Activated CD4-positive, CD25-positive, alpha-beta regulatory T cell treated with anti-CD3 and anti-CD28 coated beads, Interleukin-2, amount 50 U/mL, for 24 hours (primary cell): ENCODE data around the gene MOB3A.
A peak's percentile ranks its signal among the peaks of the same experiment; 100 is the strongest.
"Not testable (repeated sequence)": the region's sequence is repeated elsewhere in the genome, so short reads cannot be mapped to it uniquely, and the experiment has no call there.

Source experiments
- ATAC-seq, 2 donors: fragments of 150-1000 bp; cut with Tn5 transposase; one replicate each; pipeline ENCODE4 v1.10.0; 2021; ENCODE audit warnings: mild to moderate bottlenecking in 1 of 2, moderate library complexity in 1 of 2

The MOB3A gene

DNA sequence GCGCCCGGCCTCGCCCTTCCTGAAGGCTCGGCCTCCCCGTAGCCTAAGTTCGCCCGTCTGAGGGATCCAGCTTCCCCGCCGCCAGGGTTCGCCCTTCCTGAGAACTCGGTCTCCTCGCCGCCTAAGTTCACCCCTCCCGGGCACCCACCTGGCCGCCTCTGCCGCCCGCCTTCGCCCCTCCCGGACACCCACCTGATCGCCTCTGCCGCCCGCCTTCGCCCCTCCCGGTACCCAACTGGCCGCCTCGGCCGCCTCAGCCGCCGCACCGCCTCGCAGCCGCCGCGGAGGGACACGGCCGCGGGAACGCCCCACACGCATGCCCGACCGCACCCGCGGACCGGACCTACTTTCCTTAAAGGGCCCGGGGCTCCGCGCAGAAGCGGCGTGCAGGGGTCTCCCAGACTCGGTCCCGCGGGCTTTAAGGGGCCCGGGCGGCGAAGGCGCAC, at the start of gene MOB3A:
Gene MOB3A (minus strand): TSS at position 293 of the 446 bp plus-strand sequence. CDS start 17,766 bp downstream, outside the sequence.
- ATAC-seq, result peak; percentile 53 to 55

DNA sequence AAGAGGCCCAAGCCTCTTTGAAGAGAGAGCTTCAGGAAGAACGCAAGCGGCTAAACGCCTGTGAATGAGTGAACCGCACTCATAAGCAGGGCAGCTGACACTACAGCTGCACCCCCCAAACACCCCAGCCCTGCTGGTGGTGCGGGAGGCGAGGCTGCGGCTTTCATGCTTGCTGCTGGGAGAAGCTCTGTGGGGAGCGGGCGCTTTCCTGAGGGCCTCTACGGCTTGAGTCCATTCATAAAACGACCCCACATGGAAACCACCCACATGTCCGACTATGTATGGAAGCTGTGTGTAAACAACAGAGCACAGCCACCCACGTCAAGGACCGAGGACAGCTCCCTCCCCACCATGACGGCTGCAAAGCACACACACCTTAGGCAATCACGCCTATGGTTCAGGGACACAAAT, 49.7 kb upstream of the MOB3A start:
- ATAC-seq, result no peak

DNA sequence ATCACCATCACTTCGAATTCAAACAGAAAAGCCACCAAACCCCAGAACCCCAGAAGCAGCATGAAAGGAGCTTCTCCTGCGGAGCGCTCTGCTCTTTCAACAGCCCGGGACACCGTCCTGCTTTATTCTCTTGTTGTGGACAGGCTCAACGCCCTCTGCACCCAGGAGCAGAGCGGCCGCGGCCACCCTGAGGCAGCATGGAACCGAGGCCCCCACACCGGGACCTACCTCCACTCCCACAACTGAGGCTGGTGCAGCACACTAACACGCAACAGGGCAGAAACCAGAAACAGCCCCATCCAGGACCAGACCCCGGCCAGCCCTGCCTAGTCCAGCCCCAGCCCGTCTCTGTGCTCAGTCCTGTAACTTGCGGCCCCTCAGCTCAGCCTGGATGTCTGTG, 48.1 kb upstream of the MOB3A start:
- no peak for ATAC-seq

DNA sequence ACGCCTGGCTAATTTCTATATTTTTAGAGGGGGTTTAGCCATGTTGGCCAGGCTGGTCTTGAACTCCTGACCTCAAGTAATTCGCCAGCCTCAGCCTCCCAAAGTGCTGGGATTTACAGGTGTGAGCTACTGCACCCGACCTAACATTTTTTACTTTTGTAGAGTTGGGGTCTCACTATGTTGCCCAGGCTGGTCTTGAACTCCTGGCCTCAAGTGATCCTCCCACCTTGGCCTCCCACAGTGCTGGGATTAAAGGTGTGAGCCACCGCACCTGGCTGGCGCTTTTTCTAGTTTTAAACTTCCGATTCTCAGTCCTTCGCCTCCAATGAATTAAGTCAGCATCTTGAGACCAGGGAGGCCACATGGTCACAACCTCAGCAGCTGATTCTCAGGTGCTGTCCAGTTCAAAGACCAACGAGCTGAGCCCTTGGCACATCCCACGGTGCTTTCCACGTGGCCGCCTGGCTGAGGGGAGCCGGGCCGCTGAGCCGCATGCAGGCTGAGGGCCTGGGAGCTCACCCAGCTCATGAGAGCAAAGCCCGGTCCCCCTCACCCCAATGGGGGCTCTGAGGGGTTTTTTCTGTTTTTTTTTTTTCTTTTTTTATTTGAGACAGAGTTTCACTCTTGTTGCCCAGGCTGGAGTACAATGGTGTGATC, 46.2 kb upstream of the MOB3A start:
- no peak for ATAC-seq

DNA sequence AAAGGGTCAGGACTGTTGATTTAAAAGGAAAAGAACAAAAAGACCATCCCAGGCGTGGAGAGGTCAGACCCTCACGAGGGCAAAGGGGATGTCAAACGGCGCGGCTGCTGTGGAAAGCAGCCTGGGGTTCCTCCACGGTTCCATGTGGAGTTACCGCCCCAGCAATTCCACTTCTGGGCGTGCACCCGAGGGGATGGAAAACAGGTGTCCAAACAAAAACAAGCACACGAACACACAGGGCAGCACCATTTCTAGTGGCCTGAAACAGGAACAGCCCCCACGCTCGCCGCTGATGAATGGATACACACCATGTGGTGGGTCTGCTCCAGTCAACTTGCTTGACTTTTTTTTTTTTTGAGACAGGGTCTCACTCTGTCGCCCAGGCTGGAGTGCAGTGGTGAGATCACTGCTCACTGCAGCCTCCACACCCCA, 44.0 kb upstream of the MOB3A start:
- no peak for ATAC-seq

DNA sequence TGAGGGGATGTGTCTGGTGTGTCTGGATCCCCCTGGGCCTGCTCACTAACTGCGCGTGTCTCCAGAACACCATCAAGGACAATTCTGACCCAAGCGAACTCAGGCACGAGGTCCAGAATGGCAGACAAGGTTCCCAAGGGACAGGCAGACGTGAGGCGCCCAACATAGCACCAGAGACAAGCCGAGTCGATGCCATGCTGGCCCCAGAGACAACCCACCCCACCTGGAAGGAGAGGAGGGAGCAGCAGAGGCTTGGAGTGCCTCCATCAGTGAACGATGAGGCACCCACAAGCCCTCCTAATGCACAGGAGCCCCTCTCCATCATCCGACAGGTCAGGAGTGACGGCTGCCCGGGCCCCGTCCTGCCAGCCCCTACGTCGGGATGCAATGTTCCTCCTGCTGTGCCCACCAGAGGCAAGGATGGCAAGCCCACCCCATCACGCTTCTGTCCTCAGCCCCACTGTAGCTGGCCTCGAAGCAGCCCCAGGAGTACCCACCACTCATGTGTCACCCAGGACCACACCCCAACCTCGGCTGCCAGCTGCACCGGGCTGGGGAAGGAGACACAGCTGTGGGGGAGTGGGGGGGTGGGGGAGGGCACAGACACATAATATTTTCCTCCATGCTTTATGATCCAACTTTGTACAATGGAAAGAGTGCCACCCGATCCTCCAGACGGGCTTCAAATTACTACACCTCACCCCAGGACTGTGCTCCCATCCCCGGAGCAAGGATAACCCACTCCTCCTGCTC, 43.4 kb upstream of the MOB3A start:
- no peak for ATAC-seq

DNA sequence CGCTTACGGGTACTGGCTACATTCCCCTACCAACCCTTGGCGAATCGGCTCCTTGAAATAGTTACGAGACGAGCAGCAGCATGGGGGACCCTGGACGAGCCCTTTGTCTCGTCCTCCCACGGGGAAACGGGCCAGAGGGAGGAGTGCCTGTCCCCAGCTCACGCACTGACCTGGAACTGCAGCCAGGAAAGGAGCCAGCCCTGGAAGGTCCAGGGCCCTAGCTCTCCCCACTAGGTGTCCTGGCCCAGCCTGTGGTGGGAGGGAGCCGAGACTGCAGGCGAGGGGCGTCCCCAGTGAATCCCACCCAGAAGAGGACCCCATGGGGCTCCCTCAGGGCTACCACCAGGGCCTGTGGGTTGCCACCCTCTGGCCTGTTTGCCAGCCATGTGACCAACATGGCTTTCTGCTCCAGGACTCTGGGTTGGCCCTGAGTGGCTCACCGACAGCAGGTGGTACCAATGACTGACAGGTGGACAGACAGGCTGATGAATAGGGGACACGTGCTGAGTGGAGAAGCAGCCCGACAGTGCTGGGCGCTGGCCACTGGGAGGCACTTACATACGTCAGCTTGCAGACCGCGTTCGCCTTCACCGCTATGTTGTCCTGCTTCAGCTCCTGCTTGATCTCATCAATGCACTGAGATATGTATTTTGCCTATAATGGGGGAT, 42.1 kb upstream of the MOB3A start:
- no peak for ATAC-seq

DNA sequence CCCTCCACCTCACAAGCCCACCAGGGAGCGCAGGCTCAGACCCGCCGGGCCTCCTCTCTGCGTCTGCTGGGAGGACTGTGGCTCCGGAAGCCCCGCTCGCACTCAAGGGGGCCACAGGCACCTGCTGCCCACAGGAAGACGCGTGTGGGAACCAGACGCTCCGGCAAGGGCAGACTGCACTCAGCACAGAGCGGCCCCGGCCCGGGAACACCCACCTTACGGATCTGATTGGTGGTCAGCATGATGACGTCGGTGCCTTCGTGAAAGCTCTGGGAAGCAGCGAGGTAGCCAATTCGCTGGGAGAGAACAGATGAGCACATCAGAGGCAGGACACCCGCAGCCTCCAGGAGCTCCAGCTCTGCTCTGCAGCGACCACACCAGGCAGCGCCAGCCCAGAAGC, 40.7 kb upstream of the MOB3A start:
- no peak for ATAC-seq

DNA sequence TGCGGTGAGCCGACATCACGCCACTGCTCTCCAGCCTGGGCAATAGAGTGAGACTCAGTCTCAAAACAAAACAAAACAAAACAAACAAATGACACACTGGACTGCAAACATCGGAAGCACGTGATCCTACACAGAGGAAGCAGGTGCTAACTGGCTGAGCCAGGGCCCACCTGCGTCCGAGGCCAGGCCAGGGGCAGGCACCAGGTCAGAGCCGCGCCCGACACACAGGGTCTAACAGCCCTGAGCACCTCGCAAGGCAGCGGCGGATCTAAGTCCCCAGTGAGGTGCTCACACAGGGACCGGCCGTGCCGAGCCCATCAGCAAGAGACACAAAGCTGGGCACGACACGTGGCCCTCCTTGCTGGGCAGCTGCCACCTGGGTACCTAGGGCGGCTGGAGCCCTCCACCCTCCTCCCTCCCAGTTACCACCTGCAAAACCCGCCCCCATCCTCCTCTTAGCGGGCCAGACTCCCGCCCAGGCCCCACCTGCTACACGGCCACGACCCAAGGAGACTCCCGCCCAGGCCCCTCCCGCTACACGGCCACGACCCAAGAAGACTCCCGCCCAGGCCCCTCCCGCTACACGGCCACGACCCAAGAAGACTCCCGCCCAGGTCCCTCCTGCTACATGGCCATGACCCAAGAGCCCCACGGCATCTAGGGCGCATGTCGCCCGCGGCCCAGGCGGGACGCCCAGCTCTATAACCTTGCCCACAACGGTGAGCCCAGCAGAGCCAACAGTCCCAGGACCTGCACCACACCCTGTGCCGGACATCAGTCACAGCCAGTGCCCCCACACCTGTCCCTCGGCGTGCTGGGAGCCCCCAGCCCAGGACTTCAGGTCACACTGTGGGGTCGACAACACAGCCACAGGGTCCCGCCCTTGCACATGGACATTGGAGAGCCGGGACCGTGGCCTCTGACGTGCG, 39.6 kb upstream of the MOB3A start:
- ATAC-seq, result no peak

DNA sequence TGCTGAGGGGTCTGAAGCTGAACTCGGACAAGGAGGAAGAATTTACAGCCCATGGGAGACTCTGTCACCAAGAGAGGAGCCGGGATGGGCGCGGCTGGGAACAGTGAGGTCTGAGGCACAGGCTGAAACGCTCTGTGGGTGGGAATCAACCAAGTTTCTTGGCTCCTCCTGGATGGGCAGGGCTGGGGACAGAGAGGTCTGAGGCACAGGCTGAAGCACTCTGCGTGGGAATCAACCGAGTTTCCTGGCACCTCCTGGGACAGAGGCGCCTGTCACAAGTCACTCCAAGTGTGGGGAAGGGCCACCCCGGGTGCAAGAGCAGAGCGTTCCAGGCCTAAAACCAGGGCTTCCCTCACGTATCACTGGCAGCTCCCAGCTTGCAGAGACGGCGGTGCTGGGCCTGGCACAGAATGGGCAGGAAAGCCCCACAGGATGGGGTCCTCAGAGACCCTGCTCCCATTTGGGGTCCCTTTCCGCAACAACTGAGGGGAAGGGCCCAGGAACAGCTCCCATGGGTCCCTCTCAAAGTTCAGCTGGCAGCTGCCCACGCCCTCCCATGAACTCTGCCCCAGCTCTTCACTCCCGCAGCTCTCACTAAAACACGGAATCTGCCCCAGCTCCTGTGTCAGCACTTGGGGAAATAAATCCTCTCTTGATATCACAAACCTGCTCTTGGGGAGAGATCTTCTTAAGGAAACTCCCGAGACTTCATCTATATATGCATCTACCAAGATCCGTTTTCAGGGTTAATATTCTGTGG, 36.8 kb upstream of the MOB3A start:
- no peak for ATAC-seq

DNA sequence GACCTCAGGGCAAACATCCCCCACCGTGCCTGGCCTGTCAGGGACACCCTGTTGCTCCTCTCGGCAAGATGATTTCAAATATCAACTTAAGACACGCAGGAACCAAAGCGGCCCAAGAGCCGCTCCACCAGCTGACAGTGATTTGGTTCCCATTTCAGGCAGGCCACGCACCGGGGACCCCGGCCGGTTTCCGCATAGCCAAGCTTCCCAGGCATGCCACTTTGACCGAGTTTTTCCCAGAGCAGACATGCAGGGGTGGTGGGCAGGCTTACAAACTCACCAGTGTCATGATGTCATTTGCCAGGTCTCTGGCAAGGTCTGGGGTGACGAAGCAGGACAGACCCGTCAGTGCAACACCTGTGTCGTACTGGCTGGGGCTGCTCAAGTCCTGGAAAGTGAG, 36.1 kb upstream of the MOB3A start:
- ATAC-seq, result no peak

DNA sequence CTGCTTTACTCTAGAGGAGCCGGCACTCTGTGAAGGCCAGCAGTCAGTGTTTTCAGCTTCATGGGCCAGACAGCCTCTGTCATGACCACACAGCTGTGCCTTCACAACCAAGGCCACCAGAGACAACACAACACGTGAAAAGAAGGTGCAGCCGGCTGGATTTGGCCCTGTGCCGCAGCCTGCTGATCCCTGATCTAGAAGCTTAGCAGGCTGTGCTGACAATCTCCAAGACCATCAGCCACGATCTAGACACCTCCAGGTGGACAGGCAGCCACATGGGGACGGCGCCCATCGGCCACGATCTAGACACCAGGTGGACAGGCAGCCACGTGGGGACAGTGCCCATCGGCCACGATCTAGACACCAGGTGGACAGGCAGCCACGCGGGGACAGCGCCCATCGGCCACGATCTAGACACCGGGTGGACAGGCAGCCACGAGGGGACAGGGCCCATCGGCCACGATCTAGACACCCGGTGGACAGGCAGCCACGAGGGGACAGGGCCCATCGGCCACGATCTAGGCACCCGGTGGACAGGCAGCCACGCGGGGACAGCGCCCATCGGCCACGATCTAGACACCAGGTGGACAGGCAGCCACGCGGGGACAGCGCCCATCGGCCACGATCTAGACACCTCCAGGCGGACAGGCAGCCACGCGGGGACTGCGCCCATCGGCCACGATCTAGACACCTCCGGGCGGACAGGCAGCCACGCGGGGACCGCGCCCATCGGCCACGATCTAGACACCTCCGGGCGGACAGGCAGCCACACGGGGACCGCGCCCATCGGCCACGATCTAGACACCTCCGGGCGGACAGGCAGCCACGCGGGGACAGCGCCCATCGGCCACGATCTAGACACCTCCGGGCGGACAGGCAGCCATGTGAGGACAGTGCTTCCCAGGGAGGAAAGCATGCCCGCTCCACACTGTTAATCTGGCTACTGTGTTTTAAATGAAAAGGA, 35.2 kb upstream of the MOB3A start:
- not testable (repeated sequence) for ATAC-seq

DNA sequence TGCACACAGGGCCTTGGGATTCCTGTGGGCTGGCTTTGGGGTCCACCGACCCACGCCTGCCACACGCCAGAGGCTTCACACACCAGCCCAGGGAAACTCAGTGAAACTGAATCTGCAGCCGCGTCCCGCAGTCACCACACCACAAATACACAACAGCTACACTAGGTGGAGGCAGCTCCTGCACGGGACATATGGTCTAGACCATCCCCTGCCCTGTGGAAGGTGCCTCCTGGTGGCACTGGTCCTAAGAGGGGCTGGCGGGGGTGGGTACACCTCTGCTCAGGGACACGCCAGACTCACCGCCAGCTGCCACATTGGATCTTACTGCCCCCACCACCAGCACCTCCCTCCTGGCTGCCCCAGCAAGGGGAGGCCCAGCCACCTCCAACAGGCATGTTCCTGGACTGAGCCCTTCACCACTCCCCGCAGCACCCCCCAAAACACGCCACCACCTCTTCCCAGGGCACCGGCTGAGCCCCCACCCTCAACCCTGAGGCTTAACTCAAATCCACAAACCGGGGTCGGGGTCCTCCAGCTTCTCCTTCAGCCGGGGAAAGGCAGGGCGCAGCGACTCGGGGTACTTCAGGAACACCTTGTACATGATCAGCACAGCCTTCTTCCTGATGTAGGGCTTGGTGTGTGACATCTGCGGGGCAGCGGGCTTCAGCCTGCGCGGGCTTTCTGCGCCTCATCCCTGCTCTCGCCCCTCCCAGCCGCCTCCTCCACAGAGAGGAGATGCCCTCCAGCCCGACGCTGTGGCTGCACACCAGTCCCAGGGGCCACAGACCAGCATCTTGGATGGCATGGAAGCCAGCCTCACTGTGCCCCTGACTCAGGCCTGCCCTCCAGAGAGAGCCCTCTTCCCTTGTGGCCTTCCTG, 34.0 kb upstream of the MOB3A start:
- no peak for ATAC-seq

DNA sequence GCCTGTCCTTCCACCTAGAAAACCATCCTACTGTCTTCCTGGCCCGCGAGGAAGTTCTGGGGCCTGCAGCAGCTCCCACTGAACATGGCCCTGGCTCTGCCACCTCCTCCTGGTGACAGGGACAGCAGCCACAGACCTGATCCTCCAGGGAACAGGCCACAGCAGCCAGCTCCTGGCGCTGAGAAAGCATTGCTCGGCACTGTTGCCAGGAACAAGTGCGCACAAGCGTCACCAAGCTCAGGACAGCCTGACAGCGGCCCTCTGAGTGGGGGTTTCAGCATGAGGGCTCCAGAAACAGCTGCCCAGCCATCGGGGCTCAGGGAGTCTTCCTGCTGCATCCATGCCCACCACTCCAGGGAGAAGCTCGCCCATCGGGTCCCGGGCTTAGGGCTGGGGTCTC, 33.4 kb upstream of the MOB3A start:
- ATAC-seq, result no peak

DNA sequence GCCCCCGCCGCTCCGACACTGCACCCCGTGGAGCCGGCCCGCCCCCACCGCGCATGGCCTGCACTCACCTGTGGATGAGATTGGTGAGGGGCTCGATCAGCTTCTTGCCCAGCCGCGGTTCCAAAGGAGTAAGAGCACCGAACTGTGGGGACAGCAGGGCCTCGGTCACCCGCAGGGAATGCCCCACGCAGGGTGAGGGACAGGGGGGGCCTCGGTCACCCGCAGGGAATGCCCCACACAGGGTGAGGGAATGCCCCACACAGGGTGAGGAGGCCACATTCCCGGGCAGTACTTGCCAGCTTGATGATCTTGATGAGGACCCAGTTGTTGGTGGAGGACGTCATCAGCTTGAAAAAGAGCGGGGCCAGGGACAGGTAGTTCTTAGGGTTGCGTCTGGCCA, 32.9 kb upstream of the MOB3A start:
- ATAC-seq, result no peak

DNA sequence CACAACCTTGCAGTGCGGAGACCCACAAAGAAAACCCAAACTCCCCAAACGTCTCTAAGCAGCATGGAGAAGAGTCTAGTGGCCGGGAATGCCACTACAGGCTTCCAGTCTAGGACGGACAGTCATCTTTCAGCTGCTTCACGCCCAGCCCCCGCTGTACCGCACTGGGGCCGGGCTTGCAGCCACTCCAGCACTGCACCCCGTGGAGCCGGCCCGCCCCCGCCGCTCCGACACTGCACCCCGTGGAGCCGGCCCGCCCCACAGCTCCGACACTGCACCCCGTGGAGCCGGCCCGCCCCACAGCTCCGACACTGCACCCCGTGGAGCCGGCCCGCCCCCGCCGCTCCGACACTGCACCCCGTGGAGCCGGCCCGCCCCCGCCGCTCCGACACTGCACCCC, 32.1 kb upstream of the MOB3A start:
- not testable (repeated sequence) for ATAC-seq

DNA sequence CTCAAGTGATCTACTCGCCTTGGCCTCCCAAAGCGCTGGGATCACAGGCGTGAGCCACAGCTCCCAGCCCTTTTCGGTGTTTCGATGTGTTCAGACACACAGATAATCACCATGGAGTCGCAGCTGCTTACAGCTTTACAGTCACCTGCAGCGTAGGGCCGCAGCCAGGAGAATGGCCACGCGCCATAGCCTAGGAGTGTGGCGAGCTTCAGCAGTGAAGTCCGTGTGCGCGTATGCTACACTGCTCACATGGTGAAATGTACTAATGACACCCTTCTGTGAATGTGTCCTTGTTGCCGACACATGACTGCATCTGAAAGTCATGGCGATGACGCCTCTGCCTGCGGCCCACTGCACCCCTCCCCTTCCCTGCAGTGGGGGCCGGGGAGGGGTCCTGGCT, 31.6 kb upstream of the MOB3A start:
- ATAC-seq, result no peak

DNA sequence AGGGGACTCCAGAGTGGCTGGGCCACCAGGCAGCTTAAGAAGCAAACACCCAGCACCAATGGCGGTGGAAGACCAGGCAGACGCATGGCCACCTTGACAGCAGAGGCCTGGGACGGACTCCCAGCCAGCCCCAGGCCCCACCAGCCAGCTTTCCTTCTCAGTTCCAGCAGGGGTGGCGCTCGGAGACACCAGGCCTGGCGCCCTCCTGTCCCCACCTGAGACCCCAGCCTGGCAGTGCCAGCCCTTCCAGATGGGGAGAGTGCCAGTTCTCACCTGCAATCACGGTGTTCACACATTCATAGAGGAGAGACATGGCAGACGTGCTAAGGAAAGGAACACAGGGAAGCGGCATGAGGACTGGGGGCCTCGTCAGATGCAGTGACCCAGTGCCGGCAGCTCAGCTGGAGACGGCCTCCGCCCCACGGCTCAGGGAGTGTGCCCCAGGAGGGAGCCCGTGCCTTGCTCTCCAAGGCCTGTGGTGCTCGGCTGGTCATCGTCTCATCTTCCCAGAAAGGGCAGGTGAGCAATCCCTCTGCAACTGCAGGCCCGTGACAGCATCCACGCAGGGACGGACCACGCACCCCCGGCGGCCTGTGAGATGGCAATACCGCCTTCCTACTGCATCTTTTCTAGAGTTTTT, 30.9 kb upstream of the MOB3A start:
- no peak for ATAC-seq
